ENCODE results near the gene URB2. TPM values are rescaled to one million over a fixed set of nuclear protein-coding genes. Genes with fewer than 3 reads are reported as not detected.

URB2 gene
- total RNA-seq, 3 donors from 2014 or later (not counting 1 experiment from before 2014, with no cell fraction given), result 5.5 to 10.4 (median 9.8) TPM

DNA sequence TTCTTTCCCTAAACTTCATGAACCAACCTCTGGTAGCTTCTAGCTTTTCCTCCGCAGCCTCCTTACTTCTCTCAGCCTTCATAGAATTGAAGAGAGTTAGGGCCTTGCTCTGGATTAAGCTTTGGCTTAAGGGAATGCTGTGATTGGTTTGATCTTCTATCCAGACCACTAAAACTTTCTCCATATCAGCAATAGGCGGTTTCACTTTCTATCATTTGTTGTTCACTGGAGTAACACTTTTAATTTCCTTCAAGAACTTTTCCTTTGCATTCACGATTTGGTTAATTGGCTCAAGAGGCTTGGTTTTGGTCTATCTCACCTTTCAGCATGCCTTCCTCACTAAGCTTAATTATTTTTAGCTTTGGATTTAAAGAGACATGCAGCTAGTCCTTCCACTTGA, 5.1 kb downstream of the URB2 start:
- Mint-ChIP-seq H3K9me3 (no peaks in the 10 kb centered on the region), H3K4me3 (no peak overlapping the region), H3K36me3 (no peaks in the 10 kb centered on the region), H3K4me1 (peaks cover 20 to 28% of the 10 kb centered on the region in 2 donors), H3K27me3 (ENCODE audit: low read depth in 2 of 2) (no peaks in the 10 kb centered on the region), H3K27ac (no peak overlapping the region)
- H3K4me3 ChIP-seq (ENCODE audit: low read length), result no peak overlapping the region
- no peak for ATAC-seq
- peaks cover 20% of the 10 kb centered on the region for H3K36me3 ChIP-seq (ENCODE audit: control insufficient read depth, insufficient read depth, low read length)
- TF ChIP-seq, protein P1, sequence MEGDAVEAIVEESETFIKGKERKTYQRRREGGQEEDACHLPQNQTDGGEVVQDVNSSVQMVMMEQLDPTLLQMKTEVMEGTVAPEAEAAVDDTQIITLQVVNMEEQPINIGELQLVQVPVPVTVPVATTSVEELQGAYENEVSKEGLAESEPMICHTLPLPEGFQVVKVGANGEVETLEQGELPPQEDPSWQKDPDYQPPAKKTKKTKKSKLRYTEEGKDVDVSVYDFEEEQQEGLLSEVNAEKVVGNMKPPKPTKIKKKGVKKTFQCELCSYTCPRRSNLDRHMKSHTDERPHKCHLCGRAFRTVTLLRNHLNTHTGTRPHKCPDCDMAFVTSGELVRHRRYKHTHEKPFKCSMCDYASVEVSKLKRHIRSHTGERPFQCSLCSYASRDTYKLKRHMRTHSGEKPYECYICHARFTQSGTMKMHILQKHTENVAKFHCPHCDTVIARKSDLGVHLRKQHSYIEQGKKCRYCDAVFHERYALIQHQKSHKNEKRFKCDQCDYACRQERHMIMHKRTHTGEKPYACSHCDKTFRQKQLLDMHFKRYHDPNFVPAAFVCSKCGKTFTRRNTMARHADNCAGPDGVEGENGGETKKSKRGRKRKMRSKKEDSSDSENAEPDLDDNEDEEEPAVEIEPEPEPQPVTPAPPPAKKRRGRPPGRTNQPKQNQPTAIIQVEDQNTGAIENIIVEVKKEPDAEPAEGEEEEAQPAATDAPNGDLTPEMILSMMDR (IDR thresholded peaks at IDR 0.05), result no peak
- no peak overlapping the region for H3K27ac ChIP-seq (ENCODE audit: low read length)
- WGBS (ENCODE audit: insufficient coverage), result 81% methylated on average over 2 of the region's 3 CpGs
- no peaks in the 10 kb centered on the region for H3K9me3 ChIP-seq (ENCODE audit: control insufficient read depth, insufficient read depth, low read length)
- H3K4me1 ChIP-seq (ENCODE audit: control insufficient read depth, insufficient read depth, low read length), result peaks cover 5% of the 10 kb centered on the region
- intact Hi-C loops (cut with micrococcal nuclease), result no loop called here
- no peak for DNase-seq
- no peaks in the 10 kb centered on the region for H3K27me3 ChIP-seq (ENCODE audit: control insufficient read depth, insufficient read depth, low read length)

GRCh38 chr1:229631966-229632365, 5.9 kb downstream of the URB2 start:
- no peak for ATAC-seq
- DNase-seq, result no peak
- Mint-ChIP-seq H3K4me3 (no peak overlapping the region), H3K4me1 (peaks cover 13 to 21% of the 10 kb centered on the region in 2 donors), H3K27me3 (ENCODE audit: low read depth in 2 of 2) (no peaks in the 10 kb centered on the region), H3K27ac (no peak overlapping the region), H3K9me3 (no peaks in the 10 kb centered on the region), H3K36me3 (peaks cover 2% of the 10 kb centered on the region)
- TF ChIP-seq, protein P1 (IDR thresholded peaks at IDR 0.05), result no peak
- WGBS (ENCODE audit: insufficient coverage), result 96% methylated on average over 2 of the region's 6 CpGs
- Histone ChIP-seq H3K4me1 (ENCODE audit: control insufficient read depth, insufficient read depth, low read length) (no peaks in the 10 kb centered on the region), H3K27ac (ENCODE audit: low read length) (no peak overlapping the region), H3K36me3 (ENCODE audit: control insufficient read depth, insufficient read depth, low read length) (peaks cover 28% of the 10 kb centered on the region), H3K4me3 (ENCODE audit: low read length) (no peak overlapping the region), H3K27me3 (ENCODE audit: control insufficient read depth, insufficient read depth, low read length) (no peaks in the 10 kb centered on the region), H3K9me3 (ENCODE audit: control insufficient read depth, insufficient read depth, low read length) (no peaks in the 10 kb centered on the region)
- intact Hi-C loops (cut with micrococcal nuclease), result no loop called here

- no peaks in the 10 kb centered on the region for H3K9me3 Mint-ChIP-seq
- TF ChIP-seq, protein P1 (IDR thresholded peaks at IDR 0.05), result no peak
- no peak overlapping the region for H3K27ac Mint-ChIP-seq
- no peak for ATAC-seq
- intact Hi-C loops (cut with micrococcal nuclease), result no loop called here
- H3K9me3 ChIP-seq (ENCODE audit: control insufficient read depth, insufficient read depth, low read length), result no peaks in the 10 kb centered on the region
- no peak overlapping the region for H3K4me3 Mint-ChIP-seq
- WGBS (ENCODE audit: insufficient coverage), result 97% methylated on average over 9 of the region's 9 CpGs
- no peak overlapping the region for H3K4me3 ChIP-seq (ENCODE audit: low read length)
- H3K27me3 ChIP-seq (ENCODE audit: control insufficient read depth, insufficient read depth, low read length), result no peaks in the 10 kb centered on the region
- peaks cover 8% of the 10 kb centered on the region for H3K36me3 Mint-ChIP-seq
- DNase-seq, result no peak
- H3K4me1 ChIP-seq (ENCODE audit: control insufficient read depth, insufficient read depth, low read length), result no peaks in the 10 kb centered on the region
- no peak overlapping the region for H3K27ac ChIP-seq (ENCODE audit: low read length)
- peaks cover 11 to 17% of the 10 kb centered on the region in 2 donors for H3K4me1 Mint-ChIP-seq
- no peaks in the 10 kb centered on the region for H3K27me3 Mint-ChIP-seq (ENCODE audit: low read depth in 2 of 2)
- H3K36me3 ChIP-seq (ENCODE audit: control insufficient read depth, insufficient read depth, low read length), result peaks cover 46% of the 10 kb centered on the region
Measured at GRCh38 chr1:229636042-229636441, 10.0 kb downstream of the URB2 start.

GRCh38 chr1:229637746-229638145, 11.7 kb downstream of the URB2 start:
- 97% methylated on average over 12 of the region's 12 CpGs for WGBS (ENCODE audit: insufficient coverage)
- no peak for DNase-seq

More at GRCh38 chr1:229637746-229638145, 11.7 kb downstream of the URB2 start:
- H3K4me1 Mint-ChIP-seq, result peaks cover 7 to 11% of the 10 kb centered on the region in 2 donors
- Histone ChIP-seq H3K9me3 (ENCODE audit: control insufficient read depth, insufficient read depth, low read length) (no peaks in the 10 kb centered on the region), H3K27ac (ENCODE audit: low read length) (no peak overlapping the region), H3K27me3 (ENCODE audit: control insufficient read depth, insufficient read depth, low read length) (no peaks in the 10 kb centered on the region), H3K4me3 (ENCODE audit: low read length) (no peak overlapping the region), H3K36me3 (ENCODE audit: control insufficient read depth, insufficient read depth, low read length) (peaks cover 46% of the 10 kb centered on the region), H3K4me1 (ENCODE audit: control insufficient read depth, insufficient read depth, low read length) (no peaks in the 10 kb centered on the region)
- peaks cover 8% of the 10 kb centered on the region for H3K36me3 Mint-ChIP-seq
- intact Hi-C loops (cut with micrococcal nuclease), result no loop called here
- TF ChIP-seq, protein P1 (IDR thresholded peaks at IDR 0.05), result no peak
- H3K27me3 Mint-ChIP-seq (ENCODE audit: low read depth in 2 of 2), result no peaks in the 10 kb centered on the region
- ATAC-seq, result no peak
- no peak overlapping the region for H3K27ac Mint-ChIP-seq
- no peaks in the 10 kb centered on the region for H3K9me3 Mint-ChIP-seq
- H3K4me3 Mint-ChIP-seq, result no peak overlapping the region

Measured in natural killer cell (primary cell).